Rectal smooth muscle tissue (tissue), 1 donor: ENCODE data around the gene SRP9.

ENCODE experiments used
- H3K27ac ChIP-seq: one replicate; pipeline ENCODE4 v1.7.0; 2013; ENCODE audit warnings: low read depth, low read length, inconsistent platforms
- H3K27me3 ChIP-seq: one replicate; pipeline ENCODE4 v1.7.0; 2013; ENCODE audit warnings: low read length; ENCODE audit not compliant: control insufficient read depth, insufficient read depth
- H3K36me3 ChIP-seq: one replicate; pipeline ENCODE4 v1.7.0; 2013; ENCODE audit warnings: low read length; ENCODE audit not compliant: control insufficient read depth, insufficient read depth
- H3K4me1 ChIP-seq: one replicate; pipeline ENCODE4 v1.7.0; 2013; ENCODE audit warnings: low read length; ENCODE audit not compliant: control insufficient read depth, insufficient read depth
- H3K4me3 ChIP-seq: one replicate; pipeline ENCODE4 v1.7.0; 2013; ENCODE audit warnings: low read length
- H3K9ac ChIP-seq: one replicate; pipeline ENCODE4 v1.7.0; 2013; ENCODE audit warnings: low read length

SRP9 gene, protein sequence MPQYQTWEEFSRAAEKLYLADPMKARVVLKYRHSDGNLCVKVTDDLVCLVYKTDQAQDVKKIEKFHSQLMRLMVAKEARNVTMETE

GRCh38 chr1:225777583-225778336 is at the start of gene SRP9:
TSS of gene SRP9 (plus strand) at chr1:225777826. CDS start at chr1:225777941, 115 bp downstream.
- no peaks in the 10 kb centered on the region for H3K36me3 ChIP-seq
- H3K27me3 ChIP-seq: no peaks in the 10 kb centered on the region
- H3K4me1 ChIP-seq: peaks cover 16% of the 10 kb centered on the region
- peak within 1 kb of the TSS; percentile 95 for H3K27ac ChIP-seq
- H3K4me3 ChIP-seq: peak within 1 kb of the TSS; percentile 95
- H3K9ac ChIP-seq: peak within 1 kb of the TSS; percentile 97

DNA sequence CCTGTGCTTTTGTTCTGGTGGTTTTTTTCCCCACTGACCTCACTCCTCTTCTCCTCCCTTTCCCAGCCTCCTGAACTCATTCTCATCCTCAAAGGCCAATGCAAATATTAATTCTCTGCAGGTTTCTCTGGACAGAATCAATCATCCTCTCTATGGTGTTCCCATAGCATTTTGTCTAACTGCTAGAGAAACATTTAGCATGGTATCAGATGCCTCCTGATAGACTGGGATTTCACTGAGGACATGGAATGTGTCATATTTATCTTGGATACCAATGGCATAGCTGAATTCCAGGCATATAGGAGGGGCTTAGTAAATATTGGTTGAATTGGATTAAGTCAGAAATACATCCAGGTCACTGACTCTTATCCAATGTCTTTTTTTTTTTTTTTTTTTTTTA is 46.1 kb upstream of the SRP9 start:
- no peaks in the 10 kb centered on the region for H3K27me3 ChIP-seq
- peaks cover 9% of the 10 kb centered on the region for H3K4me1 ChIP-seq
- H3K27ac ChIP-seq: no peak overlapping the region
- H3K9ac ChIP-seq: no peak overlapping the region
- no peaks in the 10 kb centered on the region for H3K36me3 ChIP-seq
- no peak overlapping the region for H3K4me3 ChIP-seq

DNA sequence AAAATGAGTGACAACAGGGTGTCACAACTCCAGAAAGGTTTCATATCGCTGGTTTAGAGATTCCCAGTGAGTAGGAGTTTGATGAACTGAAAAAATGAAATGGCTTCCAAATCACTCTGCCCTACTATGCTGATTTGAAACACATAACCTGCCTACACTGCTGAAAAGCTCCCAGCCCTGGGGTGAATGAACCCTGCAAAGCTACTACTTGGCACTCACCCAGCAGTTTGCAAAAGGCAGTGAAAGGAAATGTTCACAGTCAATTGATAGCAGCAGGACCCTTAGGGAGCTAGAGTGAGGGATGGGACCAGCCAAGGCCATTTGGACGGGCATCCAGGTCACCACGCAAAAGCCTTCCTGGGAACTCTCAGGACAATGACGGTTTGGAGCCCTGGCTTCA is 44.4 kb upstream of the SRP9 start:
- H3K27me3 ChIP-seq: no peaks in the 10 kb centered on the region
- no peak overlapping the region for H3K27ac ChIP-seq
- H3K9ac ChIP-seq: no peak overlapping the region
- no peaks in the 10 kb centered on the region for H3K36me3 ChIP-seq
- H3K4me1 ChIP-seq: peaks cover 9% of the 10 kb centered on the region
- H3K4me3 ChIP-seq: no peak overlapping the region

DNA sequence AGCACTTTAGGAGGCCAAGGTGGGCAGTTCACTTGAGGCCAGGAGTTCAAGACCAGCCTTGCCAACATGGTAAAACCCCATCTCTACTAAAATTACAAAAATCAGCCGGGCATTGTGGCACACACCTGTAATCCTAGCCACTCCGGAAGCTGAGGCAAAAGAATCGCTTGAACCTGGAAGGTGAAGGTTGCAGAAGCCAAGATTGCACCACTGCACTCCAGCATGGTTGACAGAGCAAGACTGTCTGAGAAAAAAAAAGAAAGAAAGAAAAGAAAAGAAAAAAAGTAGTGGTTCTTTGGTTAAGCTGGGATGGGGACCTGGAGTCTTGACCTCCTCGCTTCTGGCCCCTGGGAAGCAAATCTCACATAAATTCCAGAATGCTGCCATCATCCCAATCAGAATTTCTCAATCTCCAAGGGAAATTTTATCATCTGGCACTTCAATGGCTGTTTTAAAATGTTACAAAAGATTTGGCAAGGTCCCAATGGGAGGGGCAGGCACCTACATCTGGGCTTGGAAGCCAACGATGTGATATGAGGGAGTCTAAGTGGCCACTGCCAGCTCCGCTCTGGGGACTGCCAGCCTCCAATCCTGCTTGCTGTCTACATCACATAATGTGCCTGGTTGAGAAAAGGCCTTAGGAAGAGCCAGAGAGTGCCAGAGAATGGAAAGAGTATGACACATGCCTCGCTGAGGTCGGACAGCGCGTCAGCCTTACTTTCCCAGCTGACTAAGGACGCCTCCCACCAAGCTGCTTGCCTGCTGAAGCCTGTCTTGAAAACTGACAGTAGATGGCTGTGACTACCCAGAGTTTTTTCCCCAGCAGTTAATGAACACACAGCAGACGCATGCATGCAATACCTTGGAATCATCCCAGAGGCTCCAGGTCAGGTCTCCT is 42.1 kb upstream of the SRP9 start:
- Histone ChIP-seq H3K9ac (no peak overlapping the region), H3K4me3 (no peak overlapping the region), H3K27ac (peak overlapping the region; percentile 50), H3K4me1 (peaks cover 9% of the 10 kb centered on the region), H3K36me3 (no peaks in the 10 kb centered on the region), H3K27me3 (no peaks in the 10 kb centered on the region)

DNA sequence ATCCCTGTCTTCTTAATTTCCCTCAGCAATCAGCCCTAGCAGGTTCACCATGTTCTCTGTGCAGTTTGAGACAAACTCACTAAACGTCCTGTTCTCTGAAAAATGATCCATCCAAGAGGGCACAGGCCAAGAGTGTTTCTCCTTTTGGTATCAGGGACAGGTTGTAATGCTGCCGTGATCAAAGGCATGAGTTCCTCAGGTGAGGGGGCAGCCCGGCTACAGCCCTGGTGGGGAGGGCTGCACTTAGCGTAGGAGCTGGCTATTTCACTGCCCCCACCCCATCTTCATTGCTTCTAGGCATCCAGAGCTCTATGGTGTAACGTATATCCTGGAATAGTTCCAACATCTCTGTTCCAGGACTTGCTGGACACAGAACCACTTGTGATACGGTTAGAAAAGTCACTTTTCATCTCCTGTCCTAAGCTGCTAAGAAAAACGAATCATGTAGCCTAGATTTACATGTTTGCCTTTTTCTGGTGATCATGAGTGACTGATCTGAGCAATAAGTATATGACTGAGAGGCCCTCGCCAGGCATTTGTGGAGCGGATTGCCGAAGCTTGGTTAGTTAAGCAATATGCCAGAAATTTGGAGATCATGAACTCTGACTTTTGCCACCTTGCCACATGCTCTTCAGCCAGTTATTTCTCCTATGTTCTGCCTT is 41.1 kb upstream of the SRP9 start:
- Histone ChIP-seq H3K4me1 (peaks cover 9% of the 10 kb centered on the region), H3K27ac (no peak overlapping the region), H3K36me3 (no peaks in the 10 kb centered on the region), H3K4me3 (no peak overlapping the region), H3K9ac (no peak overlapping the region), H3K27me3 (no peaks in the 10 kb centered on the region)

DNA sequence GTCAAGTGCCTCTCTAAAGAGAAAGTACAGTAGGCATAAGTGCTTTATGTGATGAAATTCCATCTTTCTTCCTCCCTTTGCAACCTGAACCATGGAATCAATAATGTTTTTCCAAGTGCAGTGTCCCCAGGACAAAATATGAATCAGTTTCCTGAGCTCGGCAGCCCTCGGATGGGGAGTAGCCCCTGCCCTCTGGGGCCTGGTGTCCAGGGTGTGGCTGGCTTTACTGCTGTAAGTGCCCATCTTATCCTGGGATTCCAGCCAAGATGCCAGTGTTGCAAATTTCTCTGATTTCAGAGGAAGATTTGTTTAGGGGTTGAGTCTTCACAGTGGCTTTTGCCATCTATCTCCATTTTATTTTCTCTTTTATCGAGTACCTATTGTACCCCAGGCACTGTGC is 40.5 kb upstream of the SRP9 start:
- H3K36me3 ChIP-seq: no peaks in the 10 kb centered on the region
- no peak overlapping the region for H3K4me3 ChIP-seq
- no peak overlapping the region for H3K9ac ChIP-seq
- H3K4me1 ChIP-seq: peaks cover 9% of the 10 kb centered on the region
- no peaks in the 10 kb centered on the region for H3K27me3 ChIP-seq
- H3K27ac ChIP-seq: no peak overlapping the region

DNA sequence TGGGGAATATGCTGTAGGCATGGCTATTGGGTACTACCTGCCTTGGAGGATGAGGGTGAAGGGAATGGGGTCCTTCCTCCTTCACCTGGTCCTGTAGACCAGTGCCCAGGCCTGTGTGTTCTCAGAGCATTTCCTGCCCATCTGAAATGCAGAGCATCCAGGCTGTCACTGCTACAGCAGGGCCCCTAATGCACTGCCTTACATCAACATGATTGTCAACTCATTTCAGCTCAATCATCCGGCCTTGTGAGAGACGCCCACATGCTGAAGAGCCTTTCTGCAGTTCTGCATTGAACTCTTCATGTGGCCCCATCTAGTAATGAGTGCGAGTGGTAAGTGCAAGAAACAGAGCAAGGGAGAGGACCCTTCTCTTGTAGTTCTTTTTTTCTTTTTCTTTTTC is 39.8 kb upstream of the SRP9 start:
- Histone ChIP-seq H3K27me3 (no peaks in the 10 kb centered on the region), H3K36me3 (no peaks in the 10 kb centered on the region), H3K4me3 (no peak overlapping the region), H3K27ac (no peak overlapping the region), H3K4me1 (peaks cover 9% of the 10 kb centered on the region), H3K9ac (no peak overlapping the region)

DNA sequence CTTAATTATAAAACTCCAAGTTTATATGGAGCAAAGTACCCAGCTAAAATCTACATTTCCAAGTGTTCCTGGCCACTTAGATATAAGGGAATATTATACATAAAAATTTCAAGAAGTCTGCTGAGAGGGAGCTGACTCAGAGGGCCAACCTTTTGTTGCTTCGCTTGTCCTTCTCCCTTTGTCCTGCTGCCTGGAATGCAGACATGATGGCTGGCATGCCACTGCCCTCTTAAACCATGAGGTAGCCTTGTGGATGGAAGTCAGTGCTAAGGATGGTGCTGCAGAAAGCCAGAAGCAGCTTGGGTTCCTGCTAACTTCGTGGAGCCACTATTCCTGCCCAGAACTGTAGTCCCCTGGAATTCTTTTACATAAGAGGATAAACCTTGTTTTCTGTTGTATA is 38.9 kb upstream of the SRP9 start:
- H3K9ac ChIP-seq: no peak overlapping the region
- H3K36me3 ChIP-seq: no peaks in the 10 kb centered on the region
- H3K27me3 ChIP-seq: no peaks in the 10 kb centered on the region
- H3K4me3 ChIP-seq: no peak overlapping the region
- H3K4me1 ChIP-seq: peaks cover 9% of the 10 kb centered on the region
- no peak overlapping the region for H3K27ac ChIP-seq

GRCh38 chr1:225739542-225740107 is 38.0 kb upstream of the SRP9 start:
- Histone ChIP-seq H3K27ac (no peak overlapping the region), H3K4me3 (no peak overlapping the region), H3K27me3 (no peaks in the 10 kb centered on the region), H3K9ac (no peak overlapping the region), H3K4me1 (peaks cover 9% of the 10 kb centered on the region), H3K36me3 (no peaks in the 10 kb centered on the region)

DNA sequence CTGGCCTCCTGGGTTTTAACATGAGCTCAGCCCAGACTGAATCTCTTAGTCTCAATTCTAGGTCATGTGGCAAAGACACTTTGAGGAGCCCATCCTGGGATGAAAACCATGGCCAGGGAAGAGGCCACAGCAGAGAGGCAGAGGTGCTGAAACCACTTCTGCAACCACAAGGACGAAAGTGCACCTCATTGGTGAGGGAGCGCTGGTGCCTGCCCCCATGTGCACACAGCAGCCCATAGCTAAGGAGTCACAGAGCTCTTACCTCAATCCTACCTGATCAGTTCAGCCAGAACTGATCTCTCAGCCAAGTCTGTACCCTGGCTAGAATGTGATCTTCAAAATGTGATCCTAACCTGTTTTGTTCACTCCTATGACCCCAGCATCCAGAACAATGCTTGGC is 32.9 kb upstream of the SRP9 start:
- H3K27ac ChIP-seq: peak overlapping the region; percentile 64
- H3K36me3 ChIP-seq: no peaks in the 10 kb centered on the region
- H3K27me3 ChIP-seq: no peaks in the 10 kb centered on the region
- H3K9ac ChIP-seq: no peak overlapping the region
- H3K4me1 ChIP-seq: peaks cover 24% of the 10 kb centered on the region
- H3K4me3 ChIP-seq: no peak overlapping the region

DNA sequence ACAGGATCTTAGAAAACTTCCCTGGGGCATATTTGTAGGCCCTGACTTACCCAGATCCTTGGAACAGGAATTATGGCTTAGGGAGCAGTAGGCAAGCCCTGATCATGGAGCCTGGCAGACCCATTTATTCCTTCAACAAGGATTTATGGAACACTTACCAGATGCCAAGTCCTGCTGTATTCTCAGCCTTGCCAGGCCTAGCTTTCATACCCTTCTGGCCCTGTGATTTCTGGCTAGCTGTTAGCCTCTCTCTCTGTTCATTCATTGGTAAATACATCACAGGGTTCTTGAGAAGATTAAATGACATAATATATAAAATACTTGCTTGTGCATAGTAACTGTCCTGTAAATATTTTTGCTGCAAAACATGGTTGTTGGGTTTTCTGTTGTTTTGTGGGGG is 32.4 kb upstream of the SRP9 start:
- no peaks in the 10 kb centered on the region for H3K36me3 ChIP-seq
- peak overlapping the region; percentile 72 for H3K27ac ChIP-seq
- no peak overlapping the region for H3K9ac ChIP-seq
- no peak overlapping the region for H3K4me3 ChIP-seq
- H3K4me1 ChIP-seq: peaks cover 25% of the 10 kb centered on the region
- no peaks in the 10 kb centered on the region for H3K27me3 ChIP-seq
